ENCODE data around the gene NET1.

NET1 gene

GRCh38 chr10:5490032-5490431 lies 77.7 kb downstream of the NET1 start:
- Histone ChIP-seq H3K9ac (ENCODE audit: insufficient read length, low read depth) (no peak overlapping the region), H3K27me3 (ENCODE audit: insufficient read depth, insufficient read length) (no peaks in the 10 kb centered on the region), H3K9me3 (ENCODE audit: insufficient read depth, low read length) (peaks cover 19% of the 10 kb centered on the region; the same call in 1 of the 2 replicates), H3K36me3 (ENCODE audit: insufficient read depth, insufficient read length, low read length) (no peaks in the 10 kb centered on the region), H3K4me3 (ENCODE audit: insufficient read length, low read depth) (no peak overlapping the region), H3K4me1 (ENCODE audit: insufficient read depth, insufficient read length) (peaks cover 17% of the 10 kb centered on the region)
- no peak for DNase-seq (ENCODE audit: low read depth, low spot score)
- TF ChIP-seq ZNF274 (IDR thresholded peaks at IDR 0.05; ENCODE audit: low read depth, low read length), result no peak

- TF ChIP-seq ZNF274 (IDR thresholded peaks at IDR 0.05; ENCODE audit: low read depth, low read length) (no peak), SUZ12 (IDR thresholded peaks at IDR 0.05; ENCODE audit: extremely low read depth, insufficient read depth, insufficient read length) (no peak), YY1 (IDR thresholded peaks at IDR 0.05; ENCODE audit: insufficient read depth, insufficient read length) (no peak)
- no peak overlapping the region for H3K4me3 ChIP-seq (ENCODE audit: insufficient read length, low read depth)
- peaks cover 19% of the 10 kb centered on the region; the same call in 1 of the 2 replicates for H3K9me3 ChIP-seq (ENCODE audit: insufficient read depth, low read length)
- DNase-seq (ENCODE audit: low read depth, low spot score), result no peak
- peaks cover 15% of the 10 kb centered on the region for H3K4me1 ChIP-seq (ENCODE audit: insufficient read depth, insufficient read length)
- H3K27me3 ChIP-seq (ENCODE audit: insufficient read depth, insufficient read length), result no peaks in the 10 kb centered on the region
- no peaks in the 10 kb centered on the region for H3K36me3 ChIP-seq (ENCODE audit: insufficient read depth, insufficient read length, low read length)
- H3K9ac ChIP-seq (ENCODE audit: insufficient read length, low read depth), result no peak overlapping the region
Observed at GRCh38 chr10:5490698-5491464, 78.5 kb downstream of the NET1 start.

- Histone ChIP-seq H3K36me3 (ENCODE audit: insufficient read depth, insufficient read length, low read length) (no peaks in the 10 kb centered on the region), H3K4me1 (ENCODE audit: insufficient read depth, insufficient read length) (peaks cover 10% of the 10 kb centered on the region), H3K27me3 (ENCODE audit: insufficient read depth, insufficient read length) (no peaks in the 10 kb centered on the region), H3K9me3 (ENCODE audit: insufficient read depth, low read length) (peaks cover 19% of the 10 kb centered on the region; the same call in 1 of the 2 replicates), H3K9ac (ENCODE audit: insufficient read length, low read depth) (no peak overlapping the region), H3K4me3 (ENCODE audit: insufficient read length, low read depth) (no peak overlapping the region)
- no peak for DNase-seq (ENCODE audit: low read depth, low spot score)
- no peak for TF ChIP-seq ZNF274 (IDR thresholded peaks at IDR 0.05; ENCODE audit: low read depth, low read length)
- no peak for TF ChIP-seq SUZ12 (IDR thresholded peaks at IDR 0.05; ENCODE audit: extremely low read depth, insufficient read depth, insufficient read length)
- no peak for TF ChIP-seq YY1 (IDR thresholded peaks at IDR 0.05; ENCODE audit: insufficient read depth, insufficient read length)
Observed at GRCh38 chr10:5491477-5491876, 79.1 kb downstream of the NET1 start.

- H3K27me3 ChIP-seq (ENCODE audit: insufficient read depth, insufficient read length), result no peaks in the 10 kb centered on the region
- peaks cover 3% of the 10 kb centered on the region for H3K4me1 ChIP-seq (ENCODE audit: insufficient read depth, insufficient read length)
- H3K36me3 ChIP-seq (ENCODE audit: insufficient read depth, insufficient read length, low read length), result no peaks in the 10 kb centered on the region
- peaks cover 19% of the 10 kb centered on the region; the same call in 1 of the 2 replicates for H3K9me3 ChIP-seq (ENCODE audit: insufficient read depth, low read length)
- no peak for DNase-seq (ENCODE audit: low read depth, low spot score)
- no peak for TF ChIP-seq ZNF274 (IDR thresholded peaks at IDR 0.05; ENCODE audit: low read depth, low read length)
- no peak for TF ChIP-seq SUZ12 (IDR thresholded peaks at IDR 0.05; ENCODE audit: extremely low read depth, insufficient read depth, insufficient read length)
- no peak for TF ChIP-seq YY1 (IDR thresholded peaks at IDR 0.05; ENCODE audit: insufficient read depth, insufficient read length)
- no peak overlapping the region for H3K4me3 ChIP-seq (ENCODE audit: insufficient read length, low read depth)
- no peak overlapping the region for H3K9ac ChIP-seq (ENCODE audit: insufficient read length, low read depth)
Observed at GRCh38 chr10:5492322-5492855, 80.0 kb downstream of the NET1 start.

GRCh38 chr10:5492929-5493576 lies 80.7 kb downstream of the NET1 start:
- Histone ChIP-seq H3K36me3 (ENCODE audit: insufficient read depth, insufficient read length, low read length) (no peaks in the 10 kb centered on the region), H3K27me3 (ENCODE audit: insufficient read depth, insufficient read length) (no peaks in the 10 kb centered on the region)

GRCh38 chr10:5493691-5494090 lies 81.3 kb downstream of the NET1 start:
- H3K27me3 ChIP-seq (ENCODE audit: insufficient read depth, insufficient read length), result no peaks in the 10 kb centered on the region
- H3K36me3 ChIP-seq (ENCODE audit: insufficient read depth, insufficient read length, low read length), result no peaks in the 10 kb centered on the region
- no peak for DNase-seq (ENCODE audit: low read depth, low spot score)
- no peak overlapping the region for H3K4me3 ChIP-seq (ENCODE audit: insufficient read length, low read depth)
- peaks cover 7% of the 10 kb centered on the region for H3K4me1 ChIP-seq (ENCODE audit: insufficient read depth, insufficient read length)
- no peak overlapping the region for H3K9ac ChIP-seq (ENCODE audit: insufficient read length, low read depth)
- TF ChIP-seq ZNF274 (IDR thresholded peaks at IDR 0.05; ENCODE audit: low read depth, low read length) (no peak), SUZ12 (IDR thresholded peaks at IDR 0.05; ENCODE audit: extremely low read depth, insufficient read depth, insufficient read length) (no peak), YY1 (IDR thresholded peaks at IDR 0.05; ENCODE audit: insufficient read depth, insufficient read length) (no peak)
- peaks cover 19% of the 10 kb centered on the region; the same call in 1 of the 2 replicates for H3K9me3 ChIP-seq (ENCODE audit: insufficient read depth, low read length)

More at GRCh38 chr10:5492929-5493576, 80.7 kb downstream of the NET1 start:
- DNase-seq (ENCODE audit: low read depth, low spot score), result no peak
- Histone ChIP-seq H3K4me1 (ENCODE audit: insufficient read depth, insufficient read length) (peaks cover 3% of the 10 kb centered on the region), H3K4me3 (ENCODE audit: insufficient read length, low read depth) (no peak overlapping the region), H3K9me3 (ENCODE audit: insufficient read depth, low read length) (peaks cover 19% of the 10 kb centered on the region; the same call in 1 of the 2 replicates), H3K9ac (ENCODE audit: insufficient read length, low read depth) (no peak overlapping the region)
- TF ChIP-seq SUZ12 (IDR thresholded peaks at IDR 0.05; ENCODE audit: extremely low read depth, insufficient read depth, insufficient read length), result no peak
- no peak for TF ChIP-seq YY1 (IDR thresholded peaks at IDR 0.05; ENCODE audit: insufficient read depth, insufficient read length)
- no peak for TF ChIP-seq ZNF274 (IDR thresholded peaks at IDR 0.05; ENCODE audit: low read depth, low read length)

- no peak for DNase-seq (ENCODE audit: low read depth, low spot score)
- peaks cover 7% of the 10 kb centered on the region for H3K4me1 ChIP-seq (ENCODE audit: insufficient read depth, insufficient read length)
- no peaks in the 10 kb centered on the region for H3K27me3 ChIP-seq (ENCODE audit: insufficient read depth, insufficient read length)
- H3K36me3 ChIP-seq (ENCODE audit: insufficient read depth, insufficient read length, low read length), result no peaks in the 10 kb centered on the region
- H3K9ac ChIP-seq (ENCODE audit: insufficient read length, low read depth), result no peak overlapping the region
- H3K9me3 ChIP-seq (ENCODE audit: insufficient read depth, low read length), result peaks cover 19% of the 10 kb centered on the region; the same call in 1 of the 2 replicates
- no peak overlapping the region for H3K4me3 ChIP-seq (ENCODE audit: insufficient read length, low read depth)
- no peak for TF ChIP-seq ZNF274 (IDR thresholded peaks at IDR 0.05; ENCODE audit: low read depth, low read length)
- no peak for TF ChIP-seq YY1 (IDR thresholded peaks at IDR 0.05; ENCODE audit: insufficient read depth, insufficient read length)
- no peak for TF ChIP-seq SUZ12 (IDR thresholded peaks at IDR 0.05; ENCODE audit: extremely low read depth, insufficient read depth, insufficient read length)
Observed at GRCh38 chr10:5494611-5495010, 82.3 kb downstream of the NET1 start.

All from NT2/D1 (cell line).